SK-N-SH treated with all-trans-retinoic acid at 6 μM for 48 hours (cell line): ENCODE results near the gene FXYD6.

Source experiments
- ATAC-seq: fragments of 200-7000 bp; cut with Tn5 transposase; 3 replicates; pipeline ENCODE4 v1.9.1; 2020; ENCODE audit warnings: mild to moderate bottlenecking, moderate library complexity
- BACH2 ChIP-seq: fragments of 250-450 bp; sonication (Bioruptor Pico); IDR thresholded peaks from 2 replicates; pipeline ENCODE4 v1.9.0; 2021; ENCODE audit warnings: mild to moderate bottlenecking, borderline replicate concordance
- CSDC2 ChIP-seq: fragments of 250-450 bp; sonication (Bioruptor Pico); IDR thresholded peaks from 2 replicates; pipeline ENCODE4 v1.5.0; 2020; ENCODE audit warnings: mild to moderate bottlenecking, moderate library complexity
- ESRRG ChIP-seq: fragments of 250-450 bp; sonication (Bioruptor Pico); IDR thresholded peaks from 2 replicates; pipeline ENCODE4 v1.6.1; 2021; ENCODE audit warnings: mild to moderate bottlenecking
- GLIS3 ChIP-seq: fragments of 250-450 bp; sonication (Bioruptor Pico); IDR thresholded peaks from 2 replicates; pipeline ENCODE4 v1.5.0; 2020; ENCODE audit warnings: mild to moderate bottlenecking, moderate library complexity
- ISL1 ChIP-seq: fragments of 250-450 bp; sonication (Bioruptor Pico); IDR thresholded peaks from 2 replicates; pipeline ENCODE4 v2.1.2; 2022; ENCODE audit warnings: mild to moderate bottlenecking, moderate library complexity
- OSR1 ChIP-seq: fragments of 250-450 bp; sonication (Bioruptor Pico); IDR thresholded peaks from 2 replicates; pipeline ENCODE4 v1.8.0; 2022; ENCODE audit warnings: moderate library complexity, mild to moderate bottlenecking, inconsistent platforms
- PPARA ChIP-seq: fragments of 250-450 bp; sonication (Bioruptor Pico); IDR thresholded peaks from 2 replicates; pipeline ENCODE4 v1.5.0; 2020; ENCODE audit warnings: mild to moderate bottlenecking, borderline replicate concordance
- RARB ChIP-seq: fragments of 250-450 bp; sonication (Bioruptor Pico); IDR thresholded peaks from 2 replicates; pipeline ENCODE4 v1.8.0; 2021; ENCODE audit warnings: mild to moderate bottlenecking, moderate library complexity
- SNAI2 ChIP-seq: fragments of 250-450 bp; sonication (Bioruptor Pico); IDR thresholded peaks from 2 replicates; pipeline ENCODE4 v1.5.0; 2020; ENCODE audit warnings: mild to moderate bottlenecking, moderate library complexity
- TCF4 ChIP-seq: fragments of 250-450 bp; sonication (Bioruptor Pico); IDR thresholded peaks from 2 replicates; pipeline ENCODE4 v1.8.0; 2021; ENCODE audit warnings: mild to moderate bottlenecking, moderate library complexity, borderline replicate concordance
- TOX ChIP-seq: fragments of 250-450 bp; sonication (Bioruptor Pico); IDR thresholded peaks from 2 replicates; pipeline ENCODE4 v1.8.0; 2021; ENCODE audit warnings: mild to moderate bottlenecking, moderate library complexity, borderline replicate concordance
- ZFP3 ChIP-seq: fragments of 250-450 bp; sonication (Bioruptor Pico); IDR thresholded peaks from 2 replicates; pipeline ENCODE4 v1.5.0; 2020; ENCODE audit warnings: mild to moderate bottlenecking, moderate library complexity
- ZFP30 ChIP-seq: fragments of 450-650 bp; formaldehyde crosslinking; IDR thresholded peaks from 2 replicates; pipeline ENCODE4 v1.5.0; 2022; ENCODE audit warnings: mild to moderate bottlenecking, moderate library complexity
- ZNF565 ChIP-seq: fragments of 450-650 bp; formaldehyde crosslinking; conservative IDR thresholded peaks from 2 replicates; pipeline ENCODE4 v1.5.0; 2020; ENCODE audit warnings: low read depth, mild to moderate bottlenecking, moderate library complexity
- ZNF70 ChIP-seq: fragments of 450-650 bp; formaldehyde crosslinking; IDR thresholded peaks from 2 replicates; pipeline ENCODE4 v1.5.0; 2020; ENCODE audit warnings: mild to moderate bottlenecking, moderate library complexity
- ZNF8 ChIP-seq: fragments of 450-650 bp; formaldehyde crosslinking; IDR thresholded peaks from 2 replicates; pipeline ENCODE4 v1.5.0; 2020; ENCODE audit warnings: mild to moderate bottlenecking, moderate library complexity
- TF ChIP-seq, protein P1 (sequence below): fragments of 250-450 bp; sonication (Bioruptor Pico); IDR thresholded peaks from 2 replicates; pipeline ENCODE4 v1.8.0; 2020; ENCODE audit warnings: mild to moderate bottlenecking, moderate library complexity, borderline replicate concordance
- TF ChIP-seq, protein P2 (sequence below): fragments of 250-450 bp; sonication (Bioruptor Pico); IDR thresholded peaks from 2 replicates; pipeline ENCODE4 v1.5.1; 2021; ENCODE audit warnings: mild to moderate bottlenecking, moderate library complexity
- TF ChIP-seq, protein P3 (sequence below): fragments of 250-450 bp; sonication (Bioruptor Pico); IDR thresholded peaks from 2 replicates; pipeline ENCODE4 v1.5.1; 2020; ENCODE audit warnings: low read depth, mild to moderate bottlenecking, moderate library complexity
- TF ChIP-seq, protein P4 (sequence below): fragments of 250-450 bp; sonication (Bioruptor Pico); IDR thresholded peaks from 2 replicates; pipeline ENCODE4 v1.8.0; 2021; ENCODE audit warnings: low read depth, mild to moderate bottlenecking, moderate library complexity, borderline replicate concordance

The FXYD6 gene

DNA sequence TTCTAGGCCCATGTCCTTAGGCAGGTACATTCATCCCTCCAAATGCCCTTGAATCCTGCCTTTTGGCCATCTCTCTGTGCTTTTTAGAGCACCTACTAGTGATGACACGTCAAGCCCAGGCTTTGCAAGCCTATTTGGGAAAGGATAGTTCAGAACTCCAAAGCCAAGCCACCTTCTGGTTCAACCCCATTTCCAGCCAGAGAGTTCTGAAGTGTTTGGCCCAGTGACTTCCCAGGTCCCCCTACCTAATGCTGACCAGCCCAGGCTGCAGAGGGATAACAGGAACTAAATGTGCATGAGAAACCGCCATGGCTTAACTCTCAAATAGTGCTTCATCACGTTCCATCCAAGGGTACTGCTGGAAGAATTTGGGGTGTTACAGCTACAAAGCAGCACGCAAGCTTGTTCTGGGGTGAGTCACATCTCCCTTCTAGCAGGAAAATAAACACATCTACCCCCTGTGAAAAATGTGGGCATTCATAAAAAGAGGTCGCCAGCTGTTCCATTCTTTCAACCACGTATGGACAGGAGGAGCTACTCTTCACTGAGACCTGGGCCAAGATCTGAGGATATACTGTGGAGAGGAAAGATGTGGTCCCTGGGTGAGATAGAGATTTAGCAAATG is 2.0 kb upstream of the FXYD6 start (continued):
- no peak for TF ChIP-seq RARB (CRISPR knock-in tag)
- TF ChIP-seq ISL1 (CRISPR knock-in tag): no peak
- TF ChIP-seq OSR1 (CRISPR knock-in tag): no peak
- TF ChIP-seq, protein P1, sequence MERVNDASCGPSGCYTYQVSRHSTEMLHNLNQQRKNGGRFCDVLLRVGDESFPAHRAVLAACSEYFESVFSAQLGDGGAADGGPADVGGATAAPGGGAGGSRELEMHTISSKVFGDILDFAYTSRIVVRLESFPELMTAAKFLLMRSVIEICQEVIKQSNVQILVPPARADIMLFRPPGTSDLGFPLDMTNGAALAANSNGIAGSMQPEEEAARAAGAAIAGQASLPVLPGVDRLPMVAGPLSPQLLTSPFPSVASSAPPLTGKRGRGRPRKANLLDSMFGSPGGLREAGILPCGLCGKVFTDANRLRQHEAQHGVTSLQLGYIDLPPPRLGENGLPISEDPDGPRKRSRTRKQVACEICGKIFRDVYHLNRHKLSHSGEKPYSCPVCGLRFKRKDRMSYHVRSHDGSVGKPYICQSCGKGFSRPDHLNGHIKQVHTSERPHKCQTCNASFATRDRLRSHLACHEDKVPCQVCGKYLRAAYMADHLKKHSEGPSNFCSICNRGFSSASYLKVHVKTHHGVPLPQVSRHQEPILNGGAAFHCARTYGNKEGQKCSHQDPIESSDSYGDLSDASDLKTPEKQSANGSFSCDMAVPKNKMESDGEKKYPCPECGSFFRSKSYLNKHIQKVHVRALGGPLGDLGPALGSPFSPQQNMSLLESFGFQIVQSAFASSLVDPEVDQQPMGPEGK: no peak
- TF ChIP-seq ZNF8 (CRISPR knock-in tag): no peak
- TF ChIP-seq, protein P2, sequence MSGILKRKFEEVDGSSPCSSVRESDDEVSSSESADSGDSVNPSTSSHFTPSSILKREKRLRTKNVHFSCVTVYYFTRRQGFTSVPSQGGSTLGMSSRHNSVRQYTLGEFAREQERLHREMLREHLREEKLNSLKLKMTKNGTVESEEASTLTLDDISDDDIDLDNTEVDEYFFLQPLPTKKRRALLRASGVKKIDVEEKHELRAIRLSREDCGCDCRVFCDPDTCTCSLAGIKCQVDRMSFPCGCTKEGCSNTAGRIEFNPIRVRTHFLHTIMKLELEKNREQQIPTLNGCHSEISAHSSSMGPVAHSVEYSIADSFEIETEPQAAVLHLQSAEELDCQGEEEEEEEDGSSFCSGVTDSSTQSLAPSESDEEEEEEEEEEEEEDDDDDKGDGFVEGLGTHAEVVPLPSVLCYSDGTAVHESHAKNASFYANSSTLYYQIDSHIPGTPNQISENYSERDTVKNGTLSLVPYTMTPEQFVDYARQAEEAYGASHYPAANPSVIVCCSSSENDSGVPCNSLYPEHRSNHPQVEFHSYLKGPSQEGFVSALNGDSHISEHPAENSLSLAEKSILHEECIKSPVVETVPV: no peak
- TF ChIP-seq ZFP30 (CRISPR knock-in tag): no peak
- TF ChIP-seq TCF4 (CRISPR knock-in tag): no peak
- TF ChIP-seq TOX: no peak
- TF ChIP-seq SNAI2 (CRISPR knock-in tag): no peak
- TF ChIP-seq ZFP3 (CRISPR knock-in tag): no peak
- TF ChIP-seq ZNF565 (CRISPR knock-in tag): no peak

DNA sequence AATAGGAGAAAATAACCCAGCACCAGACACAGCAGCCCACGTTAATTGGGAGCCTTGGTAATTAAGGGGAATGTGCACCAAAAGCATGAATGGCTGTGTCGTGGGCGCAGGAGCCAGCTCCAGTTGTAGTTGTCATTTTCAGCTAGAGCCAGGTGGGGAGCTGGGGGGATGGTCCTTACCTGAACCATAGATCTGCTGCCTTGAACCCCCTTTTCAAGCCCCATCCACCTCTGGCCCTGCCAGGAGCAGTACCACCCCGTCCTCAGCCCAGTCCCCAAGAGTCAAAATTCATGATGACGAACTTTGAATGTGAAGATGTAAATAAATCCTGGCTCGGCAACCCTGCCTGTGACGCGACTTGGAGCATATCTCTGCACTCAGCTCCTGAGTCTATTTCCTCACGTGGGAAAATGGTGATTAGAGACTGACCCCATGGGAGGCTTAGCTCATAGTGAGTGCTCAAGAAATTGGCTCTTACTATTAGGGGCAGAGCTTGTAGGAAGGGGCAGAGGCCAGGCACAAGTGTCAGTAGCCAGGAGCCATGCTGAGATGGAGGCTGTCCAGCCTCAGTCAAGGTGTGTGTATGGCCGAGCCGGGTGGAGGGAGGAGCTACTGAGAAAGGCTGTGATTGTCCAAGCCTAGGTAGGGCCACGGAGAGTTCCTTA is 794 bp upstream of the FXYD6 start:
- TF ChIP-seq ZFP30 (CRISPR knock-in tag): no peak
- TF ChIP-seq ZNF565 (CRISPR knock-in tag): no peak
- TF ChIP-seq, protein P3, sequence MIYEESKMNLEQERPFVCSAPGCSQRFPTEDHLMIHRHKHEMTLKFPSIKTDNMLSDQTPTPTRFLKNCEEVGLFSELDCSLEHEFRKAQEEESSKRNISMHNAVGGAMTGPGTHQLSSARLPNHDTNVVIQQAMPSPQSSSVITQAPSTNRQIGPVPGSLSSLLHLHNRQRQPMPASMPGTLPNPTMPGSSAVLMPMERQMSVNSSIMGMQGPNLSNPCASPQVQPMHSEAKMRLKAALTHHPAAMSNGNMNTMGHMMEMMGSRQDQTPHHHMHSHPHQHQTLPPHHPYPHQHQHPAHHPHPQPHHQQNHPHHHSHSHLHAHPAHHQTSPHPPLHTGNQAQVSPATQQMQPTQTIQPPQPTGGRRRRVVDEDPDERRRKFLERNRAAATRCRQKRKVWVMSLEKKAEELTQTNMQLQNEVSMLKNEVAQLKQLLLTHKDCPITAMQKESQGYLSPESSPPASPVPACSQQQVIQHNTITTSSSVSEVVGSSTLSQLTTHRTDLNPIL (CRISPR knock-in tag): no peak
- TF ChIP-seq RARB (CRISPR knock-in tag): no peak
- no peak for TF ChIP-seq PPARA (CRISPR knock-in tag)
- ATAC-seq: no peak

DNA sequence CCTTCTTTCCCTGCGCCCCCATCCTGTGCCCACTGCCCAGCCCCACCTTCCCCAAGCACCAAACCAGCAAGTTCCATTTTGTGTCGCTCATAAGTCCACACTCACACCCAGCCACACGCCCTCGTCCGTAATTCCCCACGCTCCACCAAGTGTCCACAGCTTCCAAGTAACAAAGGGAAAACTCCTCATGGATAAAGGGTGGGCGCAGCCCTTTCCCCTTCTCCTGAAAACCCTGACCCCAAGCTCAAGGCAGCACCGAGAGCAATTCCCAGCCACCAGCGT is 458 bp downstream of the FXYD6 start:
- TF ChIP-seq, protein P4, sequence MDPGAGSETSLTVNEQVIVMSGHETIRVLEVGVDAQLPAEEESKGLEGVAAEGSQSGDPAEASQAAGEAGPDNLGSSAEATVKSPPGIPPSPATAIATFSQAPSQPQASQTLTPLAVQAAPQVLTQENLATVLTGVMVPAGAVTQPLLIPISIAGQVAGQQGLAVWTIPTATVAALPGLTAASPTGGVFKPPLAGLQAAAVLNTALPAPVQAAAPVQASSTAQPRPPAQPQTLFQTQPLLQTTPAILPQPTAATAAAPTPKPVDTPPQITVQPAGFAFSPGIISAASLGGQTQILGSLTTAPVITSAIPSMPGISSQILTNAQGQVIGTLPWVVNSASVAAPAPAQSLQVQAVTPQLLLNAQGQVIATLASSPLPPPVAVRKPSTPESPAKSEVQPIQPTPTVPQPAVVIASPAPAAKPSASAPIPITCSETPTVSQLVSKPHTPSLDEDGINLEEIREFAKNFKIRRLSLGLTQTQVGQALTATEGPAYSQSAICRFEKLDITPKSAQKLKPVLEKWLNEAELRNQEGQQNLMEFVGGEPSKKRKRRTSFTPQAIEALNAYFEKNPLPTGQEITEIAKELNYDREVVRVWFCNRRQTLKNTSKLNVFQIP (CRISPR knock-in tag): no peak
- no peak for TF ChIP-seq ZFP3 (CRISPR knock-in tag)
- no peak for TF ChIP-seq GLIS3 (CRISPR knock-in tag)
- no peak for TF ChIP-seq BACH2 (CRISPR knock-in tag)
- TF ChIP-seq PPARA (CRISPR knock-in tag): no peak
- no peak for TF ChIP-seq CSDC2 (CRISPR knock-in tag)
- no peak for TF ChIP-seq ZNF8 (CRISPR knock-in tag)
- TF ChIP-seq TCF4 (CRISPR knock-in tag): no peak
- no peak for TF ChIP-seq ESRRG (CRISPR knock-in tag)
- no peak for TF ChIP-seq SNAI2 (CRISPR knock-in tag)
- no peak for TF ChIP-seq ZNF70 (CRISPR knock-in tag)

DNA sequence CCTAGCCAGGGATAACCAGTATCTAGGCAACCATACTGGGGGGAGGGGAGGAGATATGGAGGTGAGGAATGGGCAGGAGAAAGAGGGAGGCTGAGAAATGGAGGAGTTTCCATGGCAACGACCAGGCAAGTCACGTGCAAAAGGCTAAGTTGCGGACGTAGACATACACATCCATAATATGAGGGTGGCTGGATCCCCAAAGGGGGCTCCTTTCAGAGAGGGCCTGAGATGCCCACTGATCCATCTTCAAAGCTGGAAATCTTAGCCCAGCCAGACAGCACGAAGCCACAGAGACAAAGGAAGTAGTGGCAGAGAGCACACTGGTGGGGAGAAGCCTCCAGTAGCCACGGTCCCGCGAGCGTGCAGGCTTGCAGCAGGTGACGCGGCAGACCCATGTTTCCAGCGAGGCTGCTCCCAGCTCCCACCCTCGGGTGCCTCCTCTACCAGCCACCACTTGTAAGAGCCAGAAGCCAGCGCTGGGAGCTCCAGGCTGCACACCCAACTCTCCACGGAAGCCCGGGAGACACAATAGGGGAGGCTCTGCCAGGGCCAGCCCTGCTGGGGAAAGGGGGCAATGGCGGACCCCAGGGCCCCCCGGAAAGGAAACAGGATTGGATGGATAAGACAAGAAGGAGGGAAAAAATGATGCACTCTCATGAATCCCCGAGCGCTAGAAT is 938 bp downstream of the FXYD6 start:
- no peak for ATAC-seq
- no peak for TF ChIP-seq OSR1 (CRISPR knock-in tag)
- TF ChIP-seq, protein P1: no peak

More for the DNA sequence above, 458 bp downstream of the FXYD6 start:
- ATAC-seq: peak; percentile 12; the same call in 1 of the 3 replicates
